ENCODE results near the gene ENTHD1. TPM values are rescaled to one million over a fixed set of nuclear protein-coding genes. Genes with fewer than 3 reads are reported as not detected.

ENTHD1 gene
- total and polyA plus RNA-seq, 9 of the 15 experiments (the other 6 are each of a cell fraction or from before 2014, with no cell fraction given): 0.13 to 0.98 (median 0.35) TPM

GRCh38 chr22:39765046-39765445, 128.5 kb downstream of the ENTHD1 start (continued):
- no peak for TF ChIP-seq BRF1 (IDR thresholded peaks at IDR 0.05; ENCODE audit: borderline replicate concordance, extremely low read depth, insufficient read length)
- TF ChIP-seq RCOR1 (IDR thresholded peaks at IDR 0.05; ENCODE audit: borderline replicate concordance in 1 of 2, low read depth in 2 of 2, low read length in 2 of 2): peak in 1 of 2 experiments; percentile 53; a peak in 1 of 4 replicates
- TF ChIP-seq RAD51 (IDR thresholded peaks at IDR 0.05; ENCODE audit: borderline replicate concordance, low read depth): no peak
- no peak for TF ChIP-seq CBX8 (IDR thresholded peaks at IDR 0.05; ENCODE audit: borderline replicate concordance, extremely low read depth, low read depth, low read length, poor library complexity, severe bottlenecking)

- ChIA-PET CTCF (ENCODE audit: low intra/inter-chr PET ratio) (no interaction called here), POLR2A (interaction anchor here (0.5 to 0.7 kb wide), 2 partner anchors 11 to 226 kb away, joined by 3 read pairs; no protein-coding TSS in a partner anchor)
- Histone ChIP-seq H3K36me3 (ENCODE audit: control insufficient read depth, insufficient read depth, low read length) (no peaks in the 10 kb centered on the region), H3K9ac (ENCODE audit: insufficient read depth in 1 of 2, low read depth in 2 of 2, low read length in 2 of 2) (no peak overlapping the region), H3K9me1 (ENCODE audit: control insufficient read depth, insufficient read depth, low read length) (no peaks in the 10 kb centered on the region), H3K4me2 (ENCODE audit: insufficient read depth, low read length) (no peak overlapping the region), H3K27me3 (ENCODE audit: control insufficient read depth in 2 of 2, insufficient read depth in 2 of 2, low read length in 2 of 2) (no peaks in the 10 kb centered on the region), H3K79me2 (ENCODE audit: control insufficient read depth, insufficient read depth, low read length) (no peaks in the 10 kb centered on the region), H3K4me3 (no peak overlapping the region), H3K9me3 (replicated peaks; ENCODE audit: control insufficient read depth, insufficient read depth, low read depth, low read length) (no peaks in the 10 kb centered on the region), H3K27ac (ENCODE audit: extremely low read depth, low read depth, low read length) (no peak overlapping the region), H2AFZ (ENCODE audit: low read depth, low read length) (no peak overlapping the region), H4K20me1 (replicated peaks; ENCODE audit: control insufficient read depth, insufficient read depth, low read length) (no peaks in the 10 kb centered on the region), H3K4me1 (replicated peaks in 1 of 2; ENCODE audit: control insufficient read depth in 2 of 2, insufficient read depth in 2 of 2, low read length in 2 of 2) (peaks cover 3 to 12% of the 10 kb centered on the region in 2 experiments; a peak in 4 of 5 replicates)
- WGBS (ENCODE audit: insufficient coverage, low coverage, missing lambda C conversion rate): 84% methylated on average over 4 of the region's 4 CpGs
- no peak for ATAC-seq
- FAIRE-seq: no peak
- no peak for TF ChIP-seq BRCA1 (IDR thresholded peaks at IDR 0.05)
- TF ChIP-seq BRCA1 (CRISPR knock-in tag; IDR thresholded peaks at IDR 0.05): no peak
- no peak for TF ChIP-seq ZFX (CRISPR knock-in tag; IDR thresholded peaks at IDR 0.05)
- no peak for TF ChIP-seq POLR3A (IDR thresholded peaks at IDR 0.05; ENCODE audit: borderline replicate concordance, extremely low read depth, insufficient read depth, insufficient read length)
- TF ChIP-seq POLR2AphosphoS5 (IDR thresholded peaks at IDR 0.05; ENCODE audit: control insufficient read depth, insufficient read depth, low read depth, low read length): no peak
- no peak for TF ChIP-seq MEF2A (IDR thresholded peaks at IDR 0.05; ENCODE audit: control insufficient read depth, low read depth, low read length)
- TF ChIP-seq CHD4 (IDR thresholded peaks at IDR 0.05; ENCODE audit: insufficient read depth, insufficient replicate concordance, low read depth, low read length, poor library complexity, severe bottlenecking): no peak
- TF ChIP-seq CREB1 (IDR thresholded peaks at IDR 0.05): no peak
- no peak for TF ChIP-seq CREB1 (CRISPR knock-in tag; IDR thresholded peaks at IDR 0.05)
- TF ChIP-seq ZKSCAN1 (IDR thresholded peaks at IDR 0.05; ENCODE audit: low read depth, low read length): no peak
- no peak for TF ChIP-seq KLF6 (CRISPR knock-in tag; IDR thresholded peaks at IDR 0.05; ENCODE audit: borderline replicate concordance)
- no peak for TF ChIP-seq HNRNPUL1 (IDR thresholded peaks at IDR 0.05; ENCODE audit: low read length)
- TF ChIP-seq ZNF395 (CRISPR knock-in tag; IDR thresholded peaks at IDR 0.05): no peak
- TF ChIP-seq ZBTB26 (CRISPR knock-in tag; IDR thresholded peaks at IDR 0.05): no peak
- TF ChIP-seq NCOA6 (IDR thresholded peaks at IDR 0.05): no peak
- TF ChIP-seq ZNF76 (CRISPR knock-in tag; IDR thresholded peaks at IDR 0.05; ENCODE audit: borderline replicate concordance): no peak
- no peak for DNase-seq (ENCODE audit: extremely low read depth in 1 of 4, low spot score in 3 of 4)
- no TSS peak for BruUV-seq (replicated peaks)
- in situ Hi-C loops (cut with MboI) (no loop called here), intact Hi-C loops (cut with micrococcal nuclease) (no loop called here)
Measured at GRCh38 chr22:39763276-39763675, 130.3 kb downstream of the ENTHD1 start.

Measured in K562 (cell line).